Neural cell (in vitro differentiated cells): ENCODE data around the gene SLC66A2. TPM values are rescaled to one million over a fixed set of nuclear protein-coding genes. Genes with fewer than 3 reads are reported as not detected.
"Not testable (repeated sequence)": the region's sequence is repeated elsewhere in the genome, so short reads cannot be mapped to it uniquely, and the experiment has no call there.

Source experiments
- H2AFZ ChIP-seq: fragments of 200-600, 300-800 bp; sonication (generic), shearing (Covaris generic); 2 replicates; pipeline ENCODE4 v1.6.0; 2014; ENCODE audit warnings: low read depth, mild to moderate bottlenecking, antibody characterized with exemption, low read length, moderate library complexity
- H3F3A ChIP-seq: fragments of 200-600 bp; shearing (Covaris generic); 2 replicates; pipeline ENCODE4 v1.6.1; 2016; ENCODE audit warnings: mild to moderate bottlenecking, moderate library complexity, mixed read lengths, antibody characterized with exemption, low read length; ENCODE audit not compliant: insufficient read depth, poor library complexity, severe bottlenecking
- H3K27ac ChIP-seq: fragments of 200-600, 300-800 bp; sonication (generic), shearing (Covaris generic); 2 replicates; pipeline ENCODE4 v1.5.1; 2014; ENCODE audit warnings: mild to moderate bottlenecking, low read length, moderate library complexity
- H3K27me3 ChIP-seq: fragments of 300-800, 200-600 bp; sonication (generic), shearing (Covaris generic); 2 replicates; pipeline ENCODE4 v1.6.0; 2014; ENCODE audit warnings: mild to moderate bottlenecking, low read depth, low read length, moderate library complexity; ENCODE audit not compliant: insufficient read depth
- H3K36me3 ChIP-seq: fragments of 300-800, 200-600 bp; sonication (generic), shearing (Covaris generic); 2 replicates; pipeline ENCODE4 v1.5.1; 2014; ENCODE audit warnings: mild to moderate bottlenecking, antibody characterized with exemption, low read length, moderate library complexity; ENCODE audit not compliant: insufficient read depth
- H3K4me2 ChIP-seq: fragments of 300-800, 200-600 bp; sonication (generic), shearing (Covaris generic); 2 replicates; pipeline ENCODE4 v1.6.0; 2014; ENCODE audit warnings: mild to moderate bottlenecking, low read length
- H3K4me3 ChIP-seq: fragments of 300-800, 200-600 bp; sonication (generic), shearing (Covaris generic); 2 replicates; pipeline ENCODE4 v1.5.1; 2014; ENCODE audit warnings: mild to moderate bottlenecking, low read length, moderate library complexity
- H3K79me2 ChIP-seq: fragments of 200-600 bp; shearing (Covaris generic); replicated peaks from 2 replicates; pipeline ENCODE4 v1.6.0; 2014; ENCODE audit warnings: mild to moderate bottlenecking, low read length, moderate library complexity; ENCODE audit not compliant: insufficient read depth
- H3K9ac ChIP-seq: fragments of 300-800, 200-600 bp; sonication (generic), shearing (Covaris generic); 2 replicates; pipeline ENCODE4 v1.6.1; 2016; ENCODE audit warnings: mild to moderate bottlenecking, low read length, mixed read lengths
- H3K9me2 ChIP-seq: fragments of 200-600 bp; shearing (Covaris generic); 2 replicates; pipeline ENCODE4 v1.6.1; 2016; ENCODE audit warnings: mild to moderate bottlenecking, low read length, mixed read lengths; ENCODE audit not compliant: insufficient read depth
- H3K9me3 ChIP-seq: fragments of 200-600, 300-800 bp; sonication (generic), shearing (Covaris generic); 2 replicates; pipeline ENCODE4 v1.6.1; 2016; ENCODE audit warnings: mild to moderate bottlenecking, mixed run types, low read length, moderate library complexity, mixed read lengths
- H4K20me1 ChIP-seq: fragments of 200-600 bp; shearing (Covaris generic); 2 replicates; pipeline ENCODE4 v1.6.1; 2016; ENCODE audit warnings: mild to moderate bottlenecking, mixed run types; ENCODE audit not compliant: insufficient read depth
- EP300 ChIP-seq: fragments of 450-650 bp; conservative IDR thresholded peaks from 2 replicates; pipeline ENCODE4 v1.6.1; 2014; ENCODE audit warnings: antibody characterized with exemption, mild to moderate bottlenecking, moderate library complexity; ENCODE audit not compliant: poor library complexity, severe bottlenecking
- EZH2 ChIP-seq: fragments of 200-600, 300-800 bp; shearing (Covaris generic), sonication (generic); IDR thresholded peaks from 2 replicates; pipeline ENCODE4 v1.6.1; 2014; ENCODE audit warnings: antibody characterized with exemption, low read length, borderline replicate concordance, mild to moderate bottlenecking; ENCODE audit not compliant: insufficient read depth, poor library complexity, severe bottlenecking
- MXI1 ChIP-seq: fragments of 450-650 bp; conservative IDR thresholded peaks from 2 replicates; pipeline ENCODE4 v1.6.1; 2014; ENCODE audit warnings: antibody characterized with exemption, mild to moderate bottlenecking; ENCODE audit not compliant: poor library complexity, severe bottlenecking
- POLR2AphosphoS5 ChIP-seq: IDR thresholded peaks from 2 replicates; pipeline ENCODE4 v1.6.1; 2012
- RAD21 ChIP-seq: fragments of 450-650 bp; conservative IDR thresholded peaks from 2 replicates; pipeline ENCODE4 v1.6.1; 2014; ENCODE audit warnings: antibody characterized with exemption, mild to moderate bottlenecking, moderate library complexity
- REST ChIP-seq: IDR thresholded peaks from 2 replicates; pipeline ENCODE4 v1.6.1; 2012; ENCODE audit warnings: borderline replicate concordance
- SMC3 ChIP-seq: fragments of 450-650 bp; conservative IDR thresholded peaks from 2 replicates; pipeline ENCODE4 v1.6.1; 2014; ENCODE audit warnings: antibody characterized with exemption, mild to moderate bottlenecking, moderate library complexity; ENCODE audit not compliant: poor library complexity
- TAF1 ChIP-seq: IDR thresholded peaks from 2 replicates; pipeline ENCODE4 v1.6.1; 2012; ENCODE audit warnings: low read depth
- polyA plus RNA-seq: library from polyadenylated mRNA; depleted of rRNA; stranded (reverse); fragments of >200 nt; gene quantifications from 2 replicates; pipeline ENCODE4 v1.2.3, GENCODE V29; 2014
- TF ChIP-seq, protein P1 (sequence below): fragments of 450-650 bp; IDR thresholded peaks from 2 replicates; pipeline ENCODE4 v1.5.1; 2014; ENCODE audit warnings: antibody characterized with exemption, mild to moderate bottlenecking, moderate library complexity; ENCODE audit not compliant: poor library complexity, severe bottlenecking

The SLC66A2 gene
- polyA plus RNA-seq, 1 donor from 2014 or later, result 66.7 TPM

DNA sequence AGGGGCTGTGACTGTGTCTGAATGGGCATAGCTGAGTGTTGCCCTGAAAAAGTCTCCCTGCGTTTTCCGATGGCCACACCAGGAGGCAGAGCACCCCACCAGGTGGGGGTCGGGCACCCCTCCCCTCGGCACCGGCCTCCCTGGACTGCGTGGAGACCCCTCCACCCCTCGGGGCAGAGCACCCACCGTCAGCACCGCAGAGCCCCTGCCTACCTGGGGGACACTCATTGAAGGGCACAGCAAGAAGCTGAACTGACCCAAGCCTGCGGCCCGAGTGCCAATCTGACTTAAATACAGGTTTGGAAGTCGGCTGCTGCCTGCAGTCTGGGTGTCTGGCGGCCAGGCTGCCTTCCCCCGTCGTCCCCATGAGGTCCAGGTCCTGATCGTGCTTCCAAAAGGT is 83.8 kb downstream of the SLC66A2 start:
- Histone ChIP-seq H4K20me1 (no peaks in the 10 kb centered on the region), H3K4me3 (no peak overlapping the region), H2AFZ (no peak overlapping the region), H3K27me3 (no peaks in the 10 kb centered on the region), H3K27ac (no peak overlapping the region), H3K79me2 (no peaks in the 10 kb centered on the region), H3K4me2 (no peak overlapping the region), H3F3A (no peaks in the 10 kb centered on the region), H3K9ac (no peak overlapping the region), H3K9me3 (no peaks in the 10 kb centered on the region), H3K9me2 (no peaks in the 10 kb centered on the region), H3K36me3 (no peaks in the 10 kb centered on the region)
- TF ChIP-seq MXI1, result no peak

DNA sequence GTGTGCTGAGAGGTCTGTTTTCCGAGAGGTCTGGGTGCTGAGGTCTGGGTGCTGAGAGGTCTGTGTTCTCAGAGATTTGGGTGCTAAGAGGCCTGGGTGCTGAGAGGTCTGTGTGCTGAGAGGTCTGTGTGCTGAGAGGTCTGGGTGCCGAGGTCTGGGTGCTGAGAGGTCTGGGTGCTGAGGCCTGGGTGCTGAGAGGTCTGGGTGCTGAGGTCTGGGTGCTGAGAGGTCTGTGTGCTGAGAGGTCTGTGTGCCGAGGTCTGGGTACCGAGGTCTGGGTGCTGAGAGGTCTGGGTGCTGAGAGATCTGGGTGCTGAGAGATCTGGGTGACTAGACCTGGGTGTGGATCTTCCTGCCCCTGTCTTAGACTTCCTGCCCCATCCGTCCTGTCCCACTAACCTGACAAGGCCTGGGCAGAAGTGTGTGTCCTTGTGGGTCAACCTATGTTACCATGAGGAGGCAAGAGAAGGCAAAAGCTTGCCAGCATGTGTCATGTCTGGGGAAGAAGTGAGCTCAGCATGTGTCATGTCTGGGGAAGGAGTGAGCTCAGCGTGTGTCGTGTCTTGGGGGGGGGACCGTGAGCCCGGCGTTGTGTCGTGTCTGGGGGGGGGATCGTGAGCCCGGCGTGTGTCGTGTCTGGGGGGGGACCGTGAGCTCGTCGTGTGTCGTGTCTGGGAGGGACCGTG is 84.4 kb downstream of the SLC66A2 start:
- Histone ChIP-seq H3K4me3 (no peak overlapping the region), H3K27me3 (no peaks in the 10 kb centered on the region), H3K9me2 (no peaks in the 10 kb centered on the region), H3K9me3 (peaks cover 2% of the 10 kb centered on the region), H4K20me1 (no peaks in the 10 kb centered on the region), H3K79me2 (no peaks in the 10 kb centered on the region), H3K36me3 (no peaks in the 10 kb centered on the region), H2AFZ (no peak overlapping the region), H3K9ac (no peak overlapping the region), H3K4me2 (no peak overlapping the region), H3F3A (no peaks in the 10 kb centered on the region), H3K27ac (no peak overlapping the region)
- TF ChIP-seq, protein P1, sequence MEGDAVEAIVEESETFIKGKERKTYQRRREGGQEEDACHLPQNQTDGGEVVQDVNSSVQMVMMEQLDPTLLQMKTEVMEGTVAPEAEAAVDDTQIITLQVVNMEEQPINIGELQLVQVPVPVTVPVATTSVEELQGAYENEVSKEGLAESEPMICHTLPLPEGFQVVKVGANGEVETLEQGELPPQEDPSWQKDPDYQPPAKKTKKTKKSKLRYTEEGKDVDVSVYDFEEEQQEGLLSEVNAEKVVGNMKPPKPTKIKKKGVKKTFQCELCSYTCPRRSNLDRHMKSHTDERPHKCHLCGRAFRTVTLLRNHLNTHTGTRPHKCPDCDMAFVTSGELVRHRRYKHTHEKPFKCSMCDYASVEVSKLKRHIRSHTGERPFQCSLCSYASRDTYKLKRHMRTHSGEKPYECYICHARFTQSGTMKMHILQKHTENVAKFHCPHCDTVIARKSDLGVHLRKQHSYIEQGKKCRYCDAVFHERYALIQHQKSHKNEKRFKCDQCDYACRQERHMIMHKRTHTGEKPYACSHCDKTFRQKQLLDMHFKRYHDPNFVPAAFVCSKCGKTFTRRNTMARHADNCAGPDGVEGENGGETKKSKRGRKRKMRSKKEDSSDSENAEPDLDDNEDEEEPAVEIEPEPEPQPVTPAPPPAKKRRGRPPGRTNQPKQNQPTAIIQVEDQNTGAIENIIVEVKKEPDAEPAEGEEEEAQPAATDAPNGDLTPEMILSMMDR, result no peak
- no peak for TF ChIP-seq TAF1
- no peak for TF ChIP-seq MXI1
- TF ChIP-seq SMC3, result no peak
- TF ChIP-seq REST, result no peak
- no peak for TF ChIP-seq RAD21
- no peak for TF ChIP-seq EZH2
- no peak for TF ChIP-seq POLR2AphosphoS5
- TF ChIP-seq EP300, result no peak

- not testable (repeated sequence) for H3K36me3 ChIP-seq, H3K27me3 ChIP-seq, H3K9ac ChIP-seq, H3F3A ChIP-seq, H3K4me2 ChIP-seq, H3K9me3 ChIP-seq, H4K20me1 ChIP-seq, H3K27ac ChIP-seq, H3K79me2 ChIP-seq, H3K4me3 ChIP-seq, H3K9me2 ChIP-seq, H2AFZ ChIP-seq
Measured at GRCh38 chr18:79865951-79866350, 85.5 kb downstream of the SLC66A2 start.

- H3K9ac ChIP-seq, H3F3A ChIP-seq, H3K27ac ChIP-seq, H3K9me3 ChIP-seq, H3K9me2 ChIP-seq, H3K4me2 ChIP-seq, H3K4me3 ChIP-seq, H3K27me3 ChIP-seq, H3K36me3 ChIP-seq, H4K20me1 ChIP-seq, H3K79me2 ChIP-seq, H2AFZ ChIP-seq: not testable (repeated sequence)
Measured at GRCh38 chr18:79864955-79865354, 86.5 kb downstream of the SLC66A2 start.
